Stomach (tissue), 9 donors: ENCODE results near the gene GRID2IP. TPM values are rescaled to one million over a fixed set of nuclear protein-coding genes. Genes with fewer than 3 reads are reported as not detected.
"Not testable (repeated sequence)": the region's sequence is repeated elsewhere in the genome, so short reads cannot be mapped to it uniquely, and the experiment has no call there.

Experiments used
- DNase-seq, 2 donors: peaks; one replicate each; pipeline versions ENCODE4 v3.0.0 to v3.0.0-alpha.2; 2013 to 2019
- H3K27ac ChIP-seq, 5 donors: fragments of 200-600 bp in 4 of 5; sonication (generic) in 4 of 5; one replicate each; pipeline ENCODE4 v1.5.1; 2013 to 2019; ENCODE audit warnings: mild to moderate bottlenecking in 1 of 5, moderate library complexity in 1 of 5
- H3K27me3 ChIP-seq, 3 donors: fragments of 200-600 bp; sonication (generic); one replicate each; pipeline ENCODE4 v1.5.1; 2017 to 2019; ENCODE audit warnings: mixed run types in 1 of 3
- H3K36me3 ChIP-seq, 4 donors: fragments of 200-600 bp; sonication (generic); 1 replicate in 3 of 4; 2 replicates in 1 of 4; pipeline ENCODE4 v1.5.1; 2016 to 2019
- H3K4me1 ChIP-seq, 4 donors: fragments of 200-600 bp; sonication (generic); one replicate each; pipeline ENCODE4 v1.5.1; 2016 to 2019
- H3K4me3 ChIP-seq, 4 donors: fragments of 200-600 bp; sonication (generic) in 3 of 4; one replicate each; pipeline ENCODE4 v1.5.1; 2016 to 2019; ENCODE audit warnings: mild to moderate bottlenecking in 1 of 4
- H3K9me3 ChIP-seq, 4 donors: fragments of 200-600 bp; sonication (generic); one replicate each; pipeline ENCODE4 v1.5.1; 2016 to 2019
- CTCF ChIP-seq, 7 experiments: fragments of 450-650 bp in 4 of 7; fragments of 200-600 bp in 3 of 7; sonication (generic) in 3 of 7; IDR thresholded peaks; one replicate each; pipeline ENCODE4 v1.5.1; 2016 to 2019; ENCODE audit warnings: antibody characterized with exemption in 7 of 7, control low read depth in 2 of 7, mild to moderate bottlenecking in 1 of 7
- EP300 ChIP-seq: sonication (generic); formaldehyde crosslinking; IDR thresholded peaks from one replicate; pipeline ENCODE4 v1.6.1; 2017; ENCODE audit warnings: antibody characterized with exemption
- POLR2A ChIP-seq, 4 donors: fragments of 450-650 bp; IDR thresholded peaks; one replicate each; pipeline ENCODE4 v1.6.1; 2016; ENCODE audit warnings: antibody characterized with exemption in 4 of 4, control low read depth in 2 of 4, mild to moderate bottlenecking in 1 of 4, moderate library complexity in 1 of 4
- POLR2AphosphoS5 ChIP-seq, 3 donors: sonication (generic); formaldehyde crosslinking; IDR thresholded peaks; one replicate each; pipeline ENCODE4 v1.6.1; 2016; ENCODE audit warnings: antibody characterized with exemption in 3 of 3
- WGBS, 5 donors: extraction: QIAGEN DNeasy Blood & Tissue Kit in 3 of 5; methylation state at CpG; one replicate each; pipeline versions ENCODE4 v1.1.5 to v1.1.7; 2013 to 2018; 5-methylcytosine and 5-hydroxymethylcytosine counted together
- intact Hi-C: fragments of 100-400 bp; cut with DNase I; formaldehyde crosslinking; loops from one replicate; pipeline ENCODE4 v1.15.1; 2023; ENCODE audit warnings: low total_unique reads
- polyA plus RNA-seq, 3 donors: library from polyadenylated mRNA; stranded (reverse); fragments of 200-250 nt; gene quantifications; one replicate each; pipeline ENCODE4 v1.2.3, GENCODE V29; 2013
- total RNA-seq, 5 donors: library from RNA; depleted of rRNA; stranded (reverse); fragments of >200 nt; gene quantifications; one replicate each; pipeline versions ENCODE4 v1.1.0 to v1.2.3, GENCODE V29; 2014 to 2016
- donor health status: healthy with polysubstance abuse.
- donor health status: Bipolar disorder and iron deficiency.
- donor health status: healthy.

Gene GRID2IP
- total and polyA plus RNA-seq, 8 donors, result 0.23 to 0.37 (median 0.25) TPM; not detected in 5

GRCh38 chr7:6477318-6477660, 74.0 kb downstream of the GRID2IP start:
- TF ChIP-seq EP300 (no peak), POLR2AphosphoS5 (IDR thresholded peaks at IDR 0.05) (no peak), POLR2A (IDR thresholded peaks at IDR 0.05) (no peak), CTCF (IDR thresholded peaks at IDR 0.05) (no peak)
- intact Hi-C loops, result no loop called here
- Histone ChIP-seq H3K4me1 (peaks cover 49 to 85% (median 75%) of the 10 kb centered on the region in 4 donors), H3K4me3 (no peak overlapping the region), H3K9me3 (no peaks in the 10 kb centered on the region), H3K27ac (peak overlapping the region in 1 of 5 donors; percentile 1), H3K36me3 (peaks cover 10 to 48% (median 30%) of the 10 kb centered on the region in 4 donors), H3K27me3 (no peaks in the 10 kb centered on the region)
- DNase-seq, result no peak
- WGBS, 5 donors, result 22 to 69% (median 46%) methylated on average over 1 of the region's 1 CpG

GRCh38 chr7:6476596-6477317, 74.5 kb downstream of the GRID2IP start:
- H3K36me3 ChIP-seq, result peaks cover 10 to 53% (median 35%) of the 10 kb centered on the region in 4 donors

GRCh38 chr7:6475433-6476186, 75.7 kb downstream of the GRID2IP start:
- Histone ChIP-seq H3K27me3 (no peaks in the 10 kb centered on the region), H3K9me3 (no peaks in the 10 kb centered on the region), H3K36me3 (peaks cover 12 to 61% (median 43%) of the 10 kb centered on the region in 4 donors), H3K4me3 (no peak overlapping the region), H3K27ac (no peak overlapping the region), H3K4me1 (peaks cover 37 to 68% (median 58%) of the 10 kb centered on the region in 4 donors)
- TF ChIP-seq CTCF (IDR thresholded peaks at IDR 0.05) (no peak), EP300 (no peak), POLR2AphosphoS5 (IDR thresholded peaks at IDR 0.05) (no peak)
- 51 to 73% (median 69%) methylated on average over 3 of the region's 3 CpGs for WGBS, 5 donors
- intact Hi-C loops, result no loop called here
- no peak for DNase-seq

More at GRCh38 chr7:6476596-6477317, 74.5 kb downstream of the GRID2IP start:
- TF ChIP-seq POLR2A (IDR thresholded peaks at IDR 0.05) (no peak), EP300 (no peak), CTCF (IDR thresholded peaks at IDR 0.05) (no peak), POLR2AphosphoS5 (IDR thresholded peaks at IDR 0.05) (no peak)
- peak overlapping the region in 1 of 5 donors; percentile 1 for H3K27ac ChIP-seq
- 33 to 63% (median 50%) methylated on average over 7 of the region's 7 CpGs for WGBS, 5 donors
- intact Hi-C loops, result no loop called here
- peaks cover 44 to 79% (median 69%) of the 10 kb centered on the region in 4 donors for H3K4me1 ChIP-seq
- H3K9me3 ChIP-seq, result no peaks in the 10 kb centered on the region
- no peaks in the 10 kb centered on the region for H3K27me3 ChIP-seq
- no peak for DNase-seq
- no peak overlapping the region for H3K4me3 ChIP-seq

- H3K4me3 ChIP-seq, result no peak overlapping the region
- peaks cover 69 to 100% (median 99%) of the 10 kb centered on the region in 4 donors for H3K36me3 ChIP-seq
- DNase-seq, result no peak
- no peak overlapping the region for H3K27ac ChIP-seq
- intact Hi-C loops, result no loop called here
- TF ChIP-seq CTCF (IDR thresholded peaks at IDR 0.05) (no peak), EP300 (no peak), POLR2AphosphoS5 (IDR thresholded peaks at IDR 0.05) (no peak), POLR2A (IDR thresholded peaks at IDR 0.05) (no peak)
- no peaks in the 10 kb centered on the region for H3K9me3 ChIP-seq
- 94 to 100% (median 97%) methylated on average over 8 of the region's 8 CpGs for WGBS, 5 donors
- H3K27me3 ChIP-seq, result no peaks in the 10 kb centered on the region
- peaks cover 4 to 14% (median 5%) of the 10 kb centered on the region in 4 donors for H3K4me1 ChIP-seq
These were observed 85.4 kb downstream of the GRID2IP start for GRCh38 chr7:6465862-6466261.

GRCh38 chr7:6463609-6464008, 87.7 kb downstream of the GRID2IP start:
- H3K9me3 ChIP-seq, DNase-seq, H3K27ac ChIP-seq, intact Hi-C loops, H3K4me3 ChIP-seq, H3K27me3 ChIP-seq: not testable (repeated sequence)
- 67 to 87% (median 70%) methylated on average over 5 of the region's 5 CpGs for WGBS, 5 donors
- Histone ChIP-seq H3K36me3 (peaks cover 49 to 86% (median 83%) of the 10 kb centered on the region in 4 donors), H3K4me1 (peaks cover 12 to 26% (median 16%) of the 10 kb centered on the region in 4 donors)
